BLaER1 treated with 17β-estradiol and CSF1 and Interleukin-3, amounts not matched to agents 10 nM and 100 nM (cell line): ENCODE measurements around the gene SEC14L5.

Source experiments
- H3K27ac ChIP-seq, 11 experiments: shearing (Covaris generic); formaldehyde crosslinking; 2 replicates each; pipeline ENCODE4 v1.8.1; 2022
- H3K27me3 ChIP-seq, 11 experiments: shearing (Covaris generic); formaldehyde crosslinking; 2 replicates each; pipeline ENCODE4 v1.8.1; 2022
- H3K36me3 ChIP-seq, 11 experiments: shearing (Covaris generic); formaldehyde crosslinking; 2 replicates each; pipeline ENCODE4 v1.8.1; 2022
- H3K4me1 ChIP-seq, 10 experiments: shearing (Covaris generic); formaldehyde crosslinking; 2 replicates each; pipeline ENCODE4 v1.8.1; 2022
- H3K4me2 ChIP-seq, 11 experiments: shearing (Covaris generic); formaldehyde crosslinking; 2 replicates each; pipeline ENCODE4 v1.8.1; 2022
- H3K4me3 ChIP-seq, 10 experiments: shearing (Covaris generic); formaldehyde crosslinking; 2 replicates each; pipeline ENCODE4 v1.8.1; 2022
- H3K9ac ChIP-seq, 11 experiments: shearing (Covaris generic); formaldehyde crosslinking; 2 replicates each; pipeline ENCODE4 v1.8.1; 2022
- H3K9me3 ChIP-seq, 11 experiments: shearing (Covaris generic); formaldehyde crosslinking; replicated peaks in 1 of 11; 2 replicates each; pipeline ENCODE4 v1.8.1; 2022
- H4K20me1 ChIP-seq, 11 experiments: shearing (Covaris generic); formaldehyde crosslinking; 2 replicates each; pipeline ENCODE4 v1.8.1; 2022
- Cebpa-rat ChIP-seq, 11 experiments: shearing (Covaris generic); IDR thresholded peaks; 2 replicates each; pipeline ENCODE4 v1.8.1; 2022

Gene SEC14L5

GRCh38 chr16:5005916-5006315 is 47.8 kb downstream of the SEC14L5 start:
- H3K27ac ChIP-seq = no peak overlapping the region
- H3K9me3 ChIP-seq = no peaks in the 10 kb centered on the region
- TF ChIP-seq Cebpa-rat (IDR thresholded peaks at IDR 0.05) = no peak
- H3K4me3 ChIP-seq = no peak overlapping the region
- no peak overlapping the region for H3K9ac ChIP-seq
- no peak overlapping the region for H3K4me2 ChIP-seq
- 0 out of 22 replicates have a peak, but pooled peaks cover 0 to 6% (median 0%) of the 10 kb centered on the region in 11 experiments for H4K20me1 ChIP-seq
- no peaks in the 10 kb centered on the region for H3K36me3 ChIP-seq
- H3K4me1 ChIP-seq = peaks cover 10 to 17% (median 12%) of the 10 kb centered on the region in 10 experiments; a peak in 17 of 20 replicates
- H3K27me3 ChIP-seq = no peaks in the 10 kb centered on the region

GRCh38 chr16:5006348-5007193 is 48.4 kb downstream of the SEC14L5 start:
- Histone ChIP-seq H3K36me3 (no peaks in the 10 kb centered on the region), H3K4me1 (peaks cover 4 to 11% (median 5%) of the 10 kb centered on the region in 10 experiments; a peak in 17 of 20 replicates), H3K27ac (no peak overlapping the region), H3K9ac (no peak overlapping the region), H3K9me3 (no peaks in the 10 kb centered on the region), H3K4me2 (no peak overlapping the region), H3K4me3 (no peak overlapping the region), H3K27me3 (no peaks in the 10 kb centered on the region), H4K20me1 (0 out of 22 replicates have a peak, but pooled peaks cover 0 to 6% (median 0%) of the 10 kb centered on the region in 11 experiments)
- TF ChIP-seq Cebpa-rat (IDR thresholded peaks at IDR 0.05) = no peak

- no peak overlapping the region for H3K27ac ChIP-seq
- 0 out of 22 replicates have a peak, but pooled peaks cover 0 to 6% (median 0%) of the 10 kb centered on the region in 11 experiments for H4K20me1 ChIP-seq
- H3K9ac ChIP-seq = no peak overlapping the region
- no peak overlapping the region for H3K4me2 ChIP-seq
- no peaks in the 10 kb centered on the region for H3K27me3 ChIP-seq
- H3K4me1 ChIP-seq = peaks cover 0 to 7% (median 0%) of the 10 kb centered on the region in 10 experiments; a peak in 5 of 20 replicates
- no peaks in the 10 kb centered on the region for H3K36me3 ChIP-seq
- H3K9me3 ChIP-seq = no peaks in the 10 kb centered on the region
- H3K4me3 ChIP-seq = no peak overlapping the region
- TF ChIP-seq Cebpa-rat (IDR thresholded peaks at IDR 0.05) = no peak
These were observed 49.1 kb downstream of the SEC14L5 start for GRCh38 chr16:5007256-5007655.

DNA sequence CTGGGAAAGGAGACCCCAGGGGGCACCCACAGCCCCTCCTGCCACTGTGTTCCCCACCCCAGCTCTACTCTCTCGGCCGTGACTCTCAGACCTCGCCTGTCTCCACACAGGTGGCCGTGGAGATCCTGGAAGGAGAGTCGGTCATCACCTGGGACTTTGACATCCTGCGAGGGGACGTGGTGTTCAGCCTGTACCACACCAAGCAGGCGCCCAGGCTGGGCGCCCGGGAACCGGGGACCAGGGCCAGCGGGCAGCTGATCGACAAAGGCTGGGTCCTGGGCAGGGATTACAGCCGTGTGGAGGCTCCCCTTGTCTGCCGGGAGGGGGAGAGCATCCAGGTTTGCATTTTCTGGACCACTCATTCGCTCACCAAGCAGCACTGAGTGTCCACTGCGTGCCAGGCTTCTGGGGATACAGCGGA is 50.2 kb downstream of the SEC14L5 start:
- H3K36me3 ChIP-seq = no peaks in the 10 kb centered on the region
- TF ChIP-seq Cebpa-rat (IDR thresholded peaks at IDR 0.05) = no peak
- no peak overlapping the region for H3K27ac ChIP-seq
- no peak overlapping the region for H3K4me3 ChIP-seq
- no peaks in the 10 kb centered on the region for H3K27me3 ChIP-seq
- no peaks in the 10 kb centered on the region for H3K9me3 ChIP-seq
- 0 out of 22 replicates have a peak, but pooled peaks cover 0 to 6% (median 0%) of the 10 kb centered on the region in 11 experiments for H4K20me1 ChIP-seq
- H3K9ac ChIP-seq = no peak overlapping the region
- peaks cover 0 to 7% (median 0%) of the 10 kb centered on the region in 10 experiments; a peak in 5 of 20 replicates for H3K4me1 ChIP-seq
- H3K4me2 ChIP-seq = no peak overlapping the region

- no peak for TF ChIP-seq Cebpa-rat (IDR thresholded peaks at IDR 0.05)
- 0 out of 22 replicates have a peak, but pooled peaks cover 0 to 6% (median 0%) of the 10 kb centered on the region in 11 experiments for H4K20me1 ChIP-seq
- H3K9ac ChIP-seq = no peak overlapping the region
- H3K9me3 ChIP-seq = no peaks in the 10 kb centered on the region
- no peak overlapping the region for H3K4me3 ChIP-seq
- no peaks in the 10 kb centered on the region for H3K36me3 ChIP-seq
- no peaks in the 10 kb centered on the region for H3K4me1 ChIP-seq
- H3K4me2 ChIP-seq = no peak overlapping the region
- H3K27ac ChIP-seq = no peak overlapping the region
- no peaks in the 10 kb centered on the region for H3K27me3 ChIP-seq
These were observed 52.6 kb downstream of the SEC14L5 start for GRCh38 chr16:5010576-5011329.

GRCh38 chr16:5011637-5012036 is 53.5 kb downstream of the SEC14L5 start:
- no peak for TF ChIP-seq Cebpa-rat (IDR thresholded peaks at IDR 0.05)
- Histone ChIP-seq H3K36me3 (no peaks in the 10 kb centered on the region), H4K20me1 (0 out of 22 replicates have a peak, but pooled peaks cover 0 to 6% (median 0%) of the 10 kb centered on the region in 11 experiments), H3K27ac (no peak overlapping the region), H3K4me3 (no peak overlapping the region), H3K27me3 (no peaks in the 10 kb centered on the region), H3K4me2 (no peak overlapping the region), H3K4me1 (no peaks in the 10 kb centered on the region), H3K9me3 (no peaks in the 10 kb centered on the region), H3K9ac (no peak overlapping the region)

- Histone ChIP-seq H3K4me2 (no peak overlapping the region), H3K4me1 (peaks cover 0 to 4% (median 0%) of the 10 kb centered on the region in 10 experiments; a peak in 1 of 20 replicates), H3K27ac (no peak overlapping the region), H4K20me1 (no peaks in the 10 kb centered on the region; a peak in 1 of 22 replicates), H3K9me3 (no peaks in the 10 kb centered on the region), H3K9ac (no peak overlapping the region), H3K36me3 (no peaks in the 10 kb centered on the region), H3K4me3 (no peak overlapping the region), H3K27me3 (no peaks in the 10 kb centered on the region)
- TF ChIP-seq Cebpa-rat (IDR thresholded peaks at IDR 0.05) = no peak
These were observed 54.8 kb downstream of the SEC14L5 start for GRCh38 chr16:5012887-5013286.

GRCh38 chr16:5015351-5015750 is 57.2 kb downstream of the SEC14L5 start:
- Histone ChIP-seq H3K9me3 (no peaks in the 10 kb centered on the region), H3K27me3 (no peaks in the 10 kb centered on the region), H3K4me1 (peaks cover 0 to 6% (median 3%) of the 10 kb centered on the region in 10 experiments; a peak in 15 of 20 replicates), H3K9ac (no peak overlapping the region), H3K27ac (no peak overlapping the region), H3K4me2 (no peak overlapping the region), H4K20me1 (no peaks in the 10 kb centered on the region; a peak in 1 of 22 replicates), H3K4me3 (no peak overlapping the region), H3K36me3 (no peaks in the 10 kb centered on the region)
- TF ChIP-seq Cebpa-rat (IDR thresholded peaks at IDR 0.05) = no peak

DNA sequence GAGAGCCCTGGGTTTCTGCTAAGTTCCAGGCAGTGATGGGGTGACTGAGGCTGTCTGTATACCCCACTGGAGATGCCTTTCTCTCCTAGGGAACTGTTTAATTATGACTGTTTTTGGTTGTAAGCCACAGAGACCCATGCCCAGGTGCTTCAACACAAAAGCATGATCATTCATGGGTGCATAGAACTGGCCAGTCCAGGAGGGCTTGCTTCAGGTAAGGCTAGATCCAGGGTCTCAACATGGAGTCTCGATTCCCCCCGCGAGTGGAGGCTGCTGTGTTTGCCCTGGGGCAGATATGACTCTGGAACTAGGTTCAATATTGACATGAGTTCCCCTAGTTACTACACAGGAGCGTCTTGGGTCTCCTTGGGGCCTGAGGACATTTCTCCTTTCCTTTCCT is 57.8 kb downstream of the SEC14L5 start:
- Histone ChIP-seq H4K20me1 (no peaks in the 10 kb centered on the region; a peak in 1 of 22 replicates), H3K36me3 (no peaks in the 10 kb centered on the region), H3K4me3 (no peak overlapping the region), H3K27ac (no peak overlapping the region), H3K27me3 (no peaks in the 10 kb centered on the region), H3K4me1 (peaks cover 5 to 11% (median 8%) of the 10 kb centered on the region in 10 experiments; a peak in 17 of 20 replicates), H3K4me2 (no peak overlapping the region), H3K9ac (no peak overlapping the region), H3K9me3 (no peaks in the 10 kb centered on the region)
- TF ChIP-seq Cebpa-rat (IDR thresholded peaks at IDR 0.05) = no peak
